Measurements from ENCODE around the gene ATG4C.
"Not testable (repeated sequence)": the region's sequence is repeated elsewhere in the genome, so short reads cannot be mapped to it uniquely, and the experiment has no call there.

Gene ATG4C

DNA sequence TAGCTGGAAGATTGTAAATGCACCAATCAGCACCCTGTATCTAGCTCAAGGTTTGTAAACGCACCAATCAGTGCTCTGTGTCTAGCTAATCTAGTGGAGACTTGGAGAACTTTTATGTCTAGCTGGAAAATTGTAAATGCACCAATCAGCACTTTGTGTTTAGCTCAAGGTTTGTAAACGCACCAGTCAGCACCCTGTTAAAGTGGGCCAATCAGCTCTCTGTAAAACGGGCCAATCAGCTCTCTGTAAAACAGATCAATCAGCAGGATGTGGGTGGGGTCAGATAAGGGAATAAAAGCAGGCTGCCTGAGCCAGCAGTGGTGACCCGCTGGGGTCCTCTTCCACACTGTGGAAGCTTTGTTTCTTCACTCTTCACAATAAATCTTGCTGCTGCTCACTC is 21.9 kb upstream of the ATG4C start:
- CTCF ChIA-PET = interaction anchor here (1.9 kb wide), 1 partner anchor 16 kb away, joined by 5 read pairs; no protein-coding TSS in a partner anchor
- POLR2A ChIA-PET; DNase-seq (ENCODE audit: extremely low spot score): not testable (repeated sequence)
- TF ChIP-seq, protein P1, sequence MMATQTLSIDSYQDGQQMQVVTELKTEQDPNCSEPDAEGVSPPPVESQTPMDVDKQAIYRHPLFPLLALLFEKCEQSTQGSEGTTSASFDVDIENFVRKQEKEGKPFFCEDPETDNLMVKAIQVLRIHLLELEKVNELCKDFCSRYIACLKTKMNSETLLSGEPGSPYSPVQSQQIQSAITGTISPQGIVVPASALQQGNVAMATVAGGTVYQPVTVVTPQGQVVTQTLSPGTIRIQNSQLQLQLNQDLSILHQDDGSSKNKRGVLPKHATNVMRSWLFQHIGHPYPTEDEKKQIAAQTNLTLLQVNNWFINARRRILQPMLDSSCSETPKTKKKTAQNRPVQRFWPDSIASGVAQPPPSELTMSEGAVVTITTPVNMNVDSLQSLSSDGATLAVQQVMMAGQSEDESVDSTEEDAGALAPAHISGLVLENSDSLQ (IDR thresholded peaks at IDR 0.05) = peak; percentile 48; the same call in 1 of the 2 replicates

DNA sequence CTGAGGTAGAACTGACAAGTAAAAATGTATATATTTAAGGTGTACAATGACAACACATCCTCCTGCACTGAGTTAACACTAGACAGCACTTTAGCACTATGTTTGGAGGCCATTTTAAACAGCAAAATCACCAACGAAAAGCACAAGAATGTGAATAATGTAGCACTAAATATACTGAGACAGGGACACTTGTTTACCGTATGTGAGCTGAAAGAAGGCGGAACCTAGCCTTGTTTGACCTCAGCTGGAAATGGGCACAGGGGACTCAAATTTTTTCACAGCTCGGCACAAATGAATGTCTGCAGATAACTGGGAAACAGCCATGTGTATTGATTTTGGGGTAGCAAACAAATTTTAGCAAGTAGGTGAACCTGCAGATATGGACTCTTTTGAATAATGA is 18.0 kb upstream of the ATG4C start:
- DNase-seq (ENCODE audit: extremely low spot score) = no peak
- TF ChIP-seq L3MBTL2 (conservative IDR thresholded peaks at IDR 0.05) (no peak), FOXM1 (IDR thresholded peaks at IDR 0.05; ENCODE audit: borderline replicate concordance) (no peak), CTBP1 (IDR thresholded peaks at IDR 0.05; ENCODE audit: borderline replicate concordance) (no peak)
- POLR2A ChIA-PET = no interaction called here
- CTCF ChIA-PET = interaction anchor here (0.6 kb wide), 1 partner anchor 230 kb away, joined by 3 read pairs; no protein-coding TSS in a partner anchor

DNA sequence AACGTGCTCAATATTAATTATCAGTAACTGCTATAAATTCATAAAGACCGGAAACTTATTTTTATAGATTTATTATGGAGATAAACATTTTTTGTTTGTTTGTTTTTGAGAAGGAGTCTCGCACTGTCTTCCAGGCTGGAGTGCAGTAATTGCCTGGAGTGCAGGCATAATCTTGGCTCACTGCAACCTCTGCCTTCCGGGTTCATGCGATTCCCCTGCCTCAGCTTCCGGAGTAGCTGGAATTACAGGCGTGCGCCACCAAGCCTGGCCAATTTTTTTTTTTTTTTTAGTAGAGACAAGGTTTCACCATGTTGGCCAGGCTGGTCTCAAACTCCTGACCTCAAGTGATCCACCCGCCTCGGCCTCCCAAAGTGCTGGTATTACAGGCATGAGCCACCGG is 15.4 kb upstream of the ATG4C start:
- DNase-seq (ENCODE audit: extremely low spot score); POLR2A ChIA-PET; CTCF ChIA-PET: not testable (repeated sequence)

DNA sequence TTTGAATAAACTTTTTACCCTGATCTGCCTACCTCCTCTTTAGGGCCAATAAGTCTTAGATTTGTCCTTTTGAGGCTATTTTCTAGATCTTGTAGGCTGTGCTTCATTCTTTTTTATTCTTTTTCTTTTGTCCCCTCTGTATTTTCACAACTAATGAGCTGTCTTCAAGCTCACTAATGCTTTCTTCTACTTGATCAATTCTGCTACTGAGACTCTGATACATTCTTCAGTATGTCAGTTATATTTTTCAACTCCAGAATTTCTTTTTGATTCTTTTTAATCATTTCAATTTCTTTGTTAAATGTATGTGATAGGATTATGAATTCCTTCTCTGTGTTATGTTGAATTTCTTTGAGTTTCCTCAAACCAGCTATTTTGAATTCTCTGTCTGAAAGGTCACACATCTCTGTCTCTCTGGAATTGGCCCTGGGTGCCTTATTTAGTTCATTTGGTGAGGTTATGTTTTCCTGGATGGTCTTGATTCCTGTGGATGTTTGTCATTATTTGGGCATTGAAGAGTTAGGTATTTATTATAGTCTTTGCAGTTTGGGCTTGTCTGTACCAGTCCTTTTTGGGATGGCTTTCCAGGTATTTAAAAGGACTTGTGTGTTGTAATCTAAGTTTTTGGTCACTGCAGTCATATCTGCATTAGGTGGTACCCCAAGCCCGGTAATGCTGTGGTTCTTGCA is 11.2 kb upstream of the ATG4C start:
- ChIA-PET CTCF (no interaction called here), POLR2A (no interaction called here)
- no peak for DNase-seq (ENCODE audit: extremely low spot score)
- TF ChIP-seq HDGF (IDR thresholded peaks at IDR 0.05; ENCODE audit: borderline replicate concordance) (no peak), ELF4 (IDR thresholded peaks at IDR 0.05) (no peak), FOXA1 (IDR thresholded peaks at IDR 0.05) (no peak), TARDBP (IDR thresholded peaks at IDR 0.05) (no peak), SP1 (IDR thresholded peaks at IDR 0.05) (no peak), L3MBTL2 (conservative IDR thresholded peaks at IDR 0.05) (no peak), NFRKB (IDR thresholded peaks at IDR 0.05) (no peak), ARNT (IDR thresholded peaks at IDR 0.05) (no peak), BHLHE40 (IDR thresholded peaks at IDR 0.05; ENCODE audit: borderline replicate concordance) (no peak), SUZ12 (IDR thresholded peaks at IDR 0.05) (no peak)

DNA sequence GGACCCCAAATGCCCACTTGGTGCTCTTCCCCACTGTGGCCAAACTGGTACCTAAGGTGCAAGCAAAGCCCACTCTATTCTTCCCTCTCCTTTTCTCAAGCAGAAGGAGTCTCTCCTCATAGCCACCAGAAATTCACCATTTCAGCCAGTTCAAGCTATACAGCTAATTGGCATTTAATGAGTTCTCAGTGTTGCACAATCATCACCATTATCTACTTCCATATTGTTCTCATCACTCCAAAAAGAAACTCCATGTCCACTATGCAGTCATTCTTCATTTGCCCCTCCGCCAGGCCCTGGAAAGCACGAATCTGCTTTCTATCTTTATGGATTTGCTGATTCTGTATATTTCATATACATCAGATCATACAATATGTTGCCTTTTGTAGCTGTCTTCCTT is 9.9 kb upstream of the ATG4C start:
- ChIA-PET CTCF (no interaction called here), POLR2A (no interaction called here)
- TF ChIP-seq TARDBP (IDR thresholded peaks at IDR 0.05) (no peak), BHLHE40 (IDR thresholded peaks at IDR 0.05; ENCODE audit: borderline replicate concordance) (no peak), FOXA1 (IDR thresholded peaks at IDR 0.05) (no peak), ZNF384 (IDR thresholded peaks at IDR 0.05) (no peak)
- no peak for DNase-seq (ENCODE audit: extremely low spot score)

DNA sequence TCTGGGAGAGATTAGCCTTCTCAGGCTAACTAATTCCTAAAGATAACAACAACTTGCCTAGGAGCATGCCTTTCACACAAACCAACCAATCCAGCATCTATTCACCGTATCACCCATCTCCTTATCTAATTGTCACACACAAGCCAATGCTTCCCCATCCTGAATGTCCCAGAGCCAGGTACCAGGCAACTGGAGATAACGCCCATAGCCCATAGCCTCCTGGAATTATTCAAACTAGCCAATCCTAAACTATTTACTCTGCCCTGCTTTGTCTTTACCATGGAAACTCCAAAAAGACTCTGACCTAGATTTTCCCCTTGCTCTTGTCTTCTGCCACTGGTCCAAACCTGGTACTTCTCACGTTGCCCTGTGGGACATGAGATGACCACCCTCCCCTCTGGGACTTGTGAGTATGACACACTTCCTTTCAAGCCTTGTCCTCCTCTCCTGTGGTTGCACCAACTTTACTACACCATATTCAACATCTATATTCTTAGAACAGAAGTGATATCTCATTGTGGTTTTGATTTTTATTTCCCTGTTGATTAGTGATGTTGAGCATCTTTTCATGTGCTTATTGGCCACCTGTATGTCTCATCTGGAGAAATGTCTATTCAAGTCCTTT is 8.8 kb upstream of the ATG4C start:
- CTCF ChIA-PET = no interaction called here
- no peak for DNase-seq (ENCODE audit: extremely low spot score)
- POLR2A ChIA-PET = no interaction called here
- no peak for TF ChIP-seq LEF1 (IDR thresholded peaks at IDR 0.05; ENCODE audit: borderline replicate concordance)
- no peak for TF ChIP-seq CTBP1 (IDR thresholded peaks at IDR 0.05; ENCODE audit: borderline replicate concordance)
- no peak for TF ChIP-seq BHLHE40 (IDR thresholded peaks at IDR 0.05; ENCODE audit: borderline replicate concordance)
- TF ChIP-seq ARNT (IDR thresholded peaks at IDR 0.05) = no peak
- TF ChIP-seq ZNF384 (IDR thresholded peaks at IDR 0.05) = no peak
- no peak for TF ChIP-seq ELF4 (IDR thresholded peaks at IDR 0.05)
- no peak for TF ChIP-seq FOXM1 (IDR thresholded peaks at IDR 0.05; ENCODE audit: borderline replicate concordance)
- no peak for TF ChIP-seq L3MBTL2 (conservative IDR thresholded peaks at IDR 0.05)
- TF ChIP-seq FOXK2 (IDR thresholded peaks at IDR 0.05) = no peak
- TF ChIP-seq SUZ12 (IDR thresholded peaks at IDR 0.05) = no peak
- TF ChIP-seq NFRKB (IDR thresholded peaks at IDR 0.05) = no peak
- no peak for TF ChIP-seq HDGF (IDR thresholded peaks at IDR 0.05; ENCODE audit: borderline replicate concordance)
- no peak for TF ChIP-seq FOXA1 (IDR thresholded peaks at IDR 0.05)
- TF ChIP-seq TARDBP (IDR thresholded peaks at IDR 0.05) = no peak
- no peak for TF ChIP-seq SP1 (IDR thresholded peaks at IDR 0.05)
- TF ChIP-seq, protein P1 (IDR thresholded peaks at IDR 0.05) = no peak

DNA sequence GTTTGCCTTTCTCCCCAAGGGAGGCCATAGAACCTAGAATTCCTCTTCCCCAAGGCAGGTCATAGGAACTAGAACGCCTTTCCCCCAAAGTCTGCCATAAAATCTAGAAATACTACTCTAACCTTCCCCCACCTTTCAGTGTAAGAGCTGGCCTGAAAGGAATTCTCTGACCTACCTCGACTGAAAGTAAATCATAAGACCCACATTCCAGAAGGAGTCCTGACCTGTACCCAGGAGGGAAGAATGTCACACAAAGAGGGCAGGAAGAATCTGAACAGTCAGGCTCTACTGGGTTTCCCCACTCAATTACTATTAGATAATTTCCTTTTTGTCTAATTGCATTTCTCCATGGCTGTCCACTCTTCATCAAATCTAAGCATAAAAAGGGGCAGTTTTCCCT is 5.7 kb upstream of the ATG4C start:
- TF ChIP-seq LEF1 (IDR thresholded peaks at IDR 0.05; ENCODE audit: borderline replicate concordance) (no peak), NFRKB (IDR thresholded peaks at IDR 0.05) (no peak), ARNT (IDR thresholded peaks at IDR 0.05) (no peak), FOXM1 (IDR thresholded peaks at IDR 0.05; ENCODE audit: borderline replicate concordance) (no peak), SUZ12 (IDR thresholded peaks at IDR 0.05) (no peak), SP1 (IDR thresholded peaks at IDR 0.05) (no peak), FOXA1 (IDR thresholded peaks at IDR 0.05) (no peak), TARDBP (IDR thresholded peaks at IDR 0.05) (no peak)
- TF ChIP-seq, protein P1 (IDR thresholded peaks at IDR 0.05) = no peak
- CTCF ChIA-PET = no interaction called here
- POLR2A ChIA-PET = no interaction called here
- no peak for DNase-seq (ENCODE audit: extremely low spot score)
